A549 (cell line): ENCODE results near the gene SIRT7. TPM values are rescaled to one million over a fixed set of nuclear protein-coding genes. Genes with fewer than 3 reads are reported as not detected.

Source experiments
- ATAC-seq, 2 experiments: fragments of 200-7000 bp in 1 of 2; fragments of >200 bp in 1 of 2; cut with Nextera tagmentation in 1 of 2; cut with Tn5 transposase in 1 of 2; 3 replicates each; pipeline versions ENCODE4 v1.8.0 to v1.9.1; 2018 to 2020; ENCODE audit warnings: mild to moderate bottlenecking in 1 of 2, moderate library complexity in 1 of 2
- CTCF ChIA-PET: fragments of 300-600 bp; sonication (Branson Sonifier 250); formaldehyde crosslinking; extraction: SDS; loops from one replicate; lab custom pipeline; 2021; ENCODE audit warnings: antibody characterized with exemption, inconsistent platforms; lab: Yijun Ruan, JAX
- POLR2A ChIA-PET: fragments of 350-600 bp; formaldehyde crosslinking; extraction: SDS; loops from one replicate; lab custom pipeline; 2021; ENCODE audit warnings: antibody characterized with exemption, inconsistent platforms; lab: Yijun Ruan, JAX
- DNase-seq, 2 experiments: peaks; one replicate each; pipeline versions ENCODE4 v3.0.0 to v3.0.0-alpha.2; 2011 to 2016; ENCODE audit warnings: low read depth in 1 of 2, low spot score in 1 of 2
- FAIRE-seq: peaks from 2 replicates; lab custom pipeline; 2011; peaks lifted over from hg19 to GRCh38; lab: Jason Lieb, UNC
- H3K27ac ChIP-seq, 2 experiments: fragments of >200 bp; sonication (Bioruptor Twin); formaldehyde crosslinking; 3 replicates each; pipeline ENCODE4 v1.5.1; 2016 to 2017
- H3K4me1 ChIP-seq: fragments of >200 bp; sonication (Bioruptor Twin); formaldehyde crosslinking; 3 replicates; pipeline ENCODE4 v1.6.1; 2016
- H3K4me2 ChIP-seq: fragments of >200 bp; sonication (Bioruptor Twin); formaldehyde crosslinking; 3 replicates; pipeline ENCODE4 v1.6.1; 2016
- H3K4me3 ChIP-seq: fragments of >200 bp; sonication (Bioruptor Twin); formaldehyde crosslinking; 3 replicates; pipeline ENCODE4 v1.5.1; 2016
- H3K9me3 ChIP-seq: fragments of >200 bp; sonication (Bioruptor Twin); formaldehyde crosslinking; 3 replicates; pipeline ENCODE4 v1.6.1; 2016
- CBX2 ChIP-seq: fragments of 200-600 bp; sonication (generic); IDR thresholded peaks from 2 replicates; pipeline ENCODE4 v1.6.1; 2016; ENCODE audit warnings: low read depth, mild to moderate bottlenecking, borderline replicate concordance
- CHD2 ChIP-seq: fragments of 150-350 bp; IDR thresholded peaks from 2 replicates; pipeline ENCODE4 v1.6.1; 2014; ENCODE audit warnings: low read length; ENCODE audit not compliant: partially characterized antibody
- EHF ChIP-seq: fragments of 250-450 bp; sonication (Bioruptor Pico); IDR thresholded peaks from 2 replicates; pipeline ENCODE4 v1.5.0; 2020; ENCODE audit warnings: mild to moderate bottlenecking
- EP300 ChIP-seq, 2 experiments: fragments of >200 bp; sonication (Bioruptor Twin); formaldehyde crosslinking; IDR thresholded peaks; 2 replicates in 1 of 2; 3 replicates in 1 of 2; pipeline ENCODE4 v1.6.1; 2016 to 2017
- HDAC2 ChIP-seq: fragments of 200-600 bp; sonication (generic); IDR thresholded peaks from 2 replicates; pipeline ENCODE4 v1.6.1; 2016
- JUN ChIP-seq, 2 experiments: fragments of >200 bp; sonication (Bioruptor Twin); formaldehyde crosslinking; IDR thresholded peaks; 2 replicates in 1 of 2; 3 replicates in 1 of 2; pipeline ENCODE4 v1.6.1; 2016 to 2017
- MYC ChIP-seq: IDR thresholded peaks from 2 replicates; pipeline ENCODE4 v1.6.1; 2012; ENCODE audit warnings: mild to moderate bottlenecking, inconsistent platforms, low read length, improper control_type of control experiment, borderline replicate concordance
- POLR2A ChIP-seq: IDR thresholded peaks from 2 replicates; pipeline ENCODE4 v1.6.1; 2012; ENCODE audit warnings: mild to moderate bottlenecking, low read length
- RNF2 ChIP-seq: fragments of 200-600 bp; sonication (generic); IDR thresholded peaks from 2 replicates; pipeline ENCODE4 v1.6.1; 2016; ENCODE audit warnings: low read depth, mild to moderate bottlenecking, antibody characterized with exemption, moderate library complexity, borderline replicate concordance
- ZSCAN20 ChIP-seq: fragments of 250-450 bp; sonication (Bioruptor Pico); IDR thresholded peaks from 2 replicates; pipeline ENCODE4 v1.8.0; 2022; ENCODE audit warnings: mild to moderate bottlenecking, moderate library complexity
- WGBS: methylation state at CpG from one replicate; pipeline ENCODE4 v1.1.6; 2017; ENCODE audit errors: missing lambda C conversion rate; 5-methylcytosine and 5-hydroxymethylcytosine counted together
- polyA plus RNA-seq, 4 experiments: library from polyadenylated mRNA; depleted of rRNA in 3 of 4; stranded (reverse); fragments of >200 nt; fragmentation: RNase III in 1 of 4; extraction: RNeasy Plus Mini Kit Qiagen cat#74134 plus additional on column Dnase treatment in 1 of 4; gene quantifications; 2 replicates in 3 of 4; 3 replicates in 1 of 4; pipeline ENCODE4 v1.2.3, GENCODE V29; 2011 to 2017
- TF ChIP-seq, protein P1 (sequence below): fragments of 450-650 bp; IDR thresholded peaks from 2 replicates; pipeline ENCODE4 v1.6.1; 2014; ENCODE audit warnings: antibody characterized with exemption
- TF ChIP-seq, protein P2 (sequence below): fragments of 250-450 bp; sonication (Bioruptor Pico); IDR thresholded peaks from 2 replicates; pipeline ENCODE4 v1.5.0; 2020; ENCODE audit warnings: low read depth, mild to moderate bottlenecking, moderate library complexity
- TF ChIP-seq, protein P3 (sequence below): IDR thresholded peaks from 2 replicates; pipeline ENCODE4 v1.6.1; 2012

Gene SIRT7
- polyA plus RNA-seq, 2 of the 4 experiments (the other 2 are of a cell fraction) = 9.8 to 35.2 TPM

DNA sequence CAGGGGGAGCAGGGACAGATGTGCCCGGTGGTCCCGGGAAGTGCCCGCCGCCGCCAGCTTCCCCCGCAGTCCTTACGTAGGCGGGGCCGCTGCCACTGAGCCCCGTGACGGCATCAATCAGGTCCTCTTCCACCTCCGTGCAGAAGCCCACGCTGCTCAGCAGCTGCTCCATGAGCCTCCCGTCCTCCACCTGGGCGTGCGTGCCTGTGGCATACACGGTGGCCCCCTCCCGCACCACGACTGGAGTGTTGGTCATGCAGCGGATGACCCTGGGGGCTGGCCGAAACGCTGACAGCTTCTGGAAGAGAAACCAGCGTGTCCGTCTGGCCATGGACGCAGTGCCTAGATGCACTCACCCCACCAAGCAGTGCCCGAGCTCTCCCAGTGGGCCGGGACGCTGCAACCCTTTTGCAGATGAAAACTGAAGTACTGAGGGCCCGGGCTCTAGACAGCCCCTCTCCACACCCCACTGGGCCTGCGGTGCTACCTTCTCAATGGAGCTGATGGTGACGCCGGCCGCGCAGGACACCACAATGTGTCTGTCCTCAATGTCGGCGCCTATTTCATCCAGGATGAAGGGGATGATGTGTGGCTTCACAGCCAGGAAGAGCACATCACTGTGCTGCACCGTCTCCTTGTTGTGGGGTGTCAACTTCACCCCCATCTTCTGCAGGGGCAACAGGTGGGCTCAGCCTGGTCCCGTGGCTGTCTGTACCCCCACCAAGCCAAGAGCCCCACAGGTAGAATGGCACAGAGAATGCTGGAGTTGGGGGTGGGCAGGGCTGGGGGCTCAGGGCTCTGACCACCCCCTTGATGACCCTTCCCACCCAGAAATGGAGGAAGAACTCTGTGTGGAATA is 17.1 kb upstream of the SIRT7 start:
- 93% methylated on average over 32 of the region's 38 CpGs for WGBS
- Histone ChIP-seq H3K4me3 (no peak overlapping the region), H3K27ac (no peak overlapping the region)

DNA sequence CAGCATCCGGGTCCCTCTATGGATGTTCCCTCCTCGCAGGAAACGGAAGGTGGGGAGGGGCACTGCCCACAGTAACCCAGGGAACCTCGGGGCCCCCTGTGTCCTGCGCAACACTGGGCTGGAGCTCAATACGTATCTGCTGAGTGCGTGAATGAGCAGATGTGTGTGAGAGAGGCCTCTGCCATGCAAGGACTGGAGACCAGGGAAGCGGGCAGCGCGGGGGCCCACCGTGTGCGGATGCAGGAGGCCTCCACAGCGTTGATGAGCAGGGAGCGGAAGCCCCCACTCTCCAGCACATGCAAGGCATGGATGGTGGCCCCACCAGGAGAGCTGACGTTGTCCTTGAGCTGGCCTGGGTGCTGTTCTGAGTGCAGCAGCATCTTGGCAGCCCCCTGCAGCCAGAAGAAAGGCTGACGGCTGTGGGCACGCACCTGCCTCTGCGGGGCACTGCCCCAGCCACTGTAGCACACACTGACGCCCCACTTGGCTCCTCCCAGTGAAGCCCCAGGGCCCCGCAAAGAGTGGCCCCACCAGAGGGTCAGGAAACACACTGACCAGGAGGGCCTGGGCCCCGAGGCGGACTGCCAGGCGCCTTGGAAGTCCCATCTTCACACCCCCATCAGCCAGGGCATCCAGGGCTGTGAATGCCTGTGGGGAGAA is 16.3 kb upstream of the SIRT7 start:
- FAIRE-seq (no peak), DNase-seq (no peak), ATAC-seq (no peak)
- Histone ChIP-seq H3K4me3 (no peak overlapping the region), H3K4me2 (no peak overlapping the region), H3K9me3 (no peaks in the 10 kb centered on the region), H3K4me1 (peaks cover 19% of the 10 kb centered on the region; the same call in 2 of the 3 replicates), H3K27ac (no peak overlapping the region)
- ChIA-PET POLR2A (no interaction called here), CTCF (interaction anchor here (0.6 to 12.8 kb wide), 7 partner anchors 25 to 403 kb away, joined by 3 to 99 read pairs (median 4); partner anchors contain the start of gene NOTUM)
- WGBS = 91% methylated on average over 18 of the region's 23 CpGs
- TF ChIP-seq, protein P1, sequence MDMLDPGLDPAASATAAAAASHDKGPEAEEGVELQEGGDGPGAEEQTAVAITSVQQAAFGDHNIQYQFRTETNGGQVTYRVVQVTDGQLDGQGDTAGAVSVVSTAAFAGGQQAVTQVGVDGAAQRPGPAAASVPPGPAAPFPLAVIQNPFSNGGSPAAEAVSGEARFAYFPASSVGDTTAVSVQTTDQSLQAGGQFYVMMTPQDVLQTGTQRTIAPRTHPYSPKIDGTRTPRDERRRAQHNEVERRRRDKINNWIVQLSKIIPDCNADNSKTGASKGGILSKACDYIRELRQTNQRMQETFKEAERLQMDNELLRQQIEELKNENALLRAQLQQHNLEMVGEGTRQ = no peak
- TF ChIP-seq MYC = no peak
- no peak for TF ChIP-seq ZSCAN20 (CRISPR knock-in tag)

More for the DNA sequence above, 17.1 kb upstream of the SIRT7 start:
- TF ChIP-seq EP300 (IDR thresholded peaks at IDR 0.05) = no peak
- TF ChIP-seq, protein P2, sequence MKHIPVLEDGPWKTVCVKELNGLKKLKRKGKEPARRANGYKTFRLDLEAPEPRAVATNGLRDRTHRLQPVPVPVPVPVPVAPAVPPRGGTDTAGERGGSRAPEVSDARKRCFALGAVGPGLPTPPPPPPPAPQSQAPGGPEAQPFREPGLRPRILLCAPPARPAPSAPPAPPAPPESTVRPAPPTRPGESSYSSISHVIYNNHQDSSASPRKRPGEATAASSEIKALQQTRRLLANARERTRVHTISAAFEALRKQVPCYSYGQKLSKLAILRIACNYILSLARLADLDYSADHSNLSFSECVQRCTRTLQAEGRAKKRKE (CRISPR knock-in tag) = no peak
- TF ChIP-seq CBX2 = no peak
- TF ChIP-seq, protein P1 = no peak
- TF ChIP-seq JUN (IDR thresholded peaks at IDR 0.05) = no peak
- TF ChIP-seq RNF2 = no peak
- no peak for TF ChIP-seq EHF (CRISPR knock-in tag)
- CTCF ChIA-PET = interaction anchor here (0.9 to 12.8 kb wide), 5 partner anchors 14 to 95 kb away, joined by 4 to 99 read pairs (median 10); partner anchors contain the start of gene NOTUM
- Histone ChIP-seq H3K9me3 (no peaks in the 10 kb centered on the region), H3K4me2 (peak overlapping the region; percentile 100; the same call in 2 of the 3 replicates), H3K4me1 (peaks cover 17% of the 10 kb centered on the region; the same call in 2 of the 3 replicates)
- DNase-seq = no peak
- no peak for FAIRE-seq
- POLR2A ChIA-PET = interaction anchor here (1.2 kb wide), 1 partner anchor 7 kb away, joined by 3 read pairs; the partner anchor contains the start of gene MAFG
- ATAC-seq = no peak

DNA sequence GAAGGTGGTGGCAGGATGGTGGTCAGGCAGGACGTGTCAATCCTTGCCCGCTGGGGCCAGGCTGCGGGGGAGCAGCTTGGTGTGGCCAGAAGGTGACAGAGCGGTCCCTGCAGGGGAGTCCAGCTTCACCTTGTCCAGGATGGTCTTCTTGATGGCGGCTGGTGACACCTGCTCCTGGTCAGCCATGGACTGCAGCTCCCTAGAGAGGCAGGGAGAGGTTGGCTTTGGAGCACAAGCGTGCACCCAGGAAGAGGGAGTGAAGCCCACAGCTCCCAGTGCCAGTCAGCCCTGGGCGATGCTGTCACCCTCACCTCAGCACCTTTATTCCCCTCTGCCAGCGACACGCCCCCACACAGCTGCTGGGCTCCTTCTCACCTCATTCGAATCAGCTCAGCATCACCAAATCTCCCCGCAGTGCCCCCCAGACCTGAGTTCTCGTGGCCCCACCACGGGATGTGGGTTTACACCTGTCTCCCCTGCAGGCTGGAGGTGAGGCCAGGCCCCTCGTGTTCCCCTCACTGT is 15.3 kb upstream of the SIRT7 start:
- no peak for FAIRE-seq
- no peaks in the 10 kb centered on the region for H3K9me3 ChIP-seq
- no peak for ATAC-seq
- CTCF ChIA-PET = interaction anchor here (0.6 to 12.8 kb wide), 7 partner anchors 27 to 97 kb away, joined by 3 to 99 read pairs (median 4); partner anchors contain the start of gene NOTUM
- H3K27ac ChIP-seq = no peak overlapping the region
- no peak overlapping the region for H3K4me2 ChIP-seq
- 94% methylated on average over 14 of the region's 14 CpGs for WGBS
- H3K4me1 ChIP-seq = peaks cover 25% of the 10 kb centered on the region
- POLR2A ChIA-PET = no interaction called here
- DNase-seq = no peak
- TF ChIP-seq CHD2 = no peak
- TF ChIP-seq HDAC2 = no peak
- TF ChIP-seq, protein P3, sequence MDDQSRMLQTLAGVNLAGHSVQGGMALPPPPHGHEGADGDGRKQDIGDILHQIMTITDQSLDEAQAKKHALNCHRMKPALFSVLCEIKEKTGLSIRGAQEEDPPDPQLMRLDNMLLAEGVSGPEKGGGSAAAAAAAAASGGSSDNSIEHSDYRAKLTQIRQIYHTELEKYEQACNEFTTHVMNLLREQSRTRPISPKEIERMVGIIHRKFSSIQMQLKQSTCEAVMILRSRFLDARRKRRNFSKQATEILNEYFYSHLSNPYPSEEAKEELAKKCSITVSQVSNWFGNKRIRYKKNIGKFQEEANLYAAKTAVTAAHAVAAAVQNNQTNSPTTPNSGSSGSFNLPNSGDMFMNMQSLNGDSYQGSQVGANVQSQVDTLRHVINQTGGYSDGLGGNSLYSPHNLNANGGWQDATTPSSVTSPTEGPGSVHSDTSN = peak; percentile 57
- TF ChIP-seq POLR2A = peak; percentile 12; the same call in 1 of the 2 replicates
- H3K4me3 ChIP-seq = no peak overlapping the region
